Right lung (tissue), 5 donors: ENCODE measurements around the gene TTLL11. TPM values are rescaled to one million over a fixed set of nuclear protein-coding genes. Genes with fewer than 3 reads are reported as not detected.
A peak's percentile ranks its signal among the peaks of the same experiment; 100 is the strongest.

Source experiments
- DNase-seq, 2 donors: peaks; one replicate each; pipeline ENCODE4 v3.0.0-alpha.2; 2013
- polyA plus RNA-seq, 5 donors: library from polyadenylated mRNA; unstranded; fragments of 120-200 nt; gene quantifications; one replicate each; pipeline versions ENCODE4 v1.2.1 to v1.2.3, GENCODE V29; 2013; ENCODE audit warnings: inconsistent platforms in 1 of 5, low replicate concordance in 1 of 5; ENCODE audit not compliant: insufficient read length in 5 of 5, insufficient read depth in 1 of 5

TTLL11 gene
- polyA plus RNA-seq, 5 donors = 8.3 to 11.7 (median 10.0) TPM

- DNase-seq = no peak
Observed at GRCh38 chr9:122110100-122110833, 17.2 kb upstream of the TTLL11 start.

GRCh38 chr9:122109035-122109813, 16.1 kb upstream of the TTLL11 start:
- DNase-seq = no peak

GRCh38 chr9:122107291-122107805, 14.2 kb upstream of the TTLL11 start:
- DNase-seq = no peak

GRCh38 chr9:122106576-122106975, 13.5 kb upstream of the TTLL11 start:
- no peak for DNase-seq

GRCh38 chr9:122103985-122104384, 10.9 kb upstream of the TTLL11 start:
- no peak for DNase-seq

- no peak for DNase-seq
Observed at GRCh38 chr9:122102156-122102555, 9.0 kb upstream of the TTLL11 start.

- no peak for DNase-seq
Observed at GRCh38 chr9:122100756-122101155, 7.6 kb upstream of the TTLL11 start.

- DNase-seq = peak; percentile 62 to 74
Observed at GRCh38 chr9:122099271-122099869, 6.3 kb upstream of the TTLL11 start.

- DNase-seq = no peak
Observed at GRCh38 chr9:122097679-122098315, 4.7 kb upstream of the TTLL11 start.

- DNase-seq = no peak
Observed at GRCh38 chr9:122096620-122097415, 3.7 kb upstream of the TTLL11 start.

- no peak for DNase-seq
Observed at GRCh38 chr9:122095010-122095767, 2.1 kb upstream of the TTLL11 start.

- DNase-seq = no peak
Observed at GRCh38 chr9:122091682-122092592, 1.2 kb downstream of the TTLL11 start.

- DNase-seq = no peak
Observed at GRCh38 chr9:122090981-122091380, 2.1 kb downstream of the TTLL11 start.

GRCh38 chr9:122090287-122090883, 2.7 kb downstream of the TTLL11 start:
- no peak for DNase-seq

- no peak for DNase-seq
Observed at GRCh38 chr9:122088880-122089706, 4.0 kb downstream of the TTLL11 start.

- DNase-seq = no peak
Observed at GRCh38 chr9:122087406-122088200, 5.5 kb downstream of the TTLL11 start.

GRCh38 chr9:122086873-122087272, 6.2 kb downstream of the TTLL11 start:
- DNase-seq = no peak
